CD4-positive, alpha-beta T cell treated with Interleukin-15 for 1 hour (primary cell): ENCODE data around the gene RNF113B.

Source experiments
- DNase-seq: peaks from one replicate; pipeline ENCODE4 v3.0.0-alpha.2; 2020

The RNF113B gene

GRCh38 chr13:98173431-98174152, 3.5 kb downstream of the RNF113B start:
- DNase-seq = no peak

- DNase-seq = no peak
Measured at GRCh38 chr13:98172590-98173422, 4.3 kb downstream of the RNF113B start.

GRCh38 chr13:98171900-98172589, 5.0 kb downstream of the RNF113B start:
- no peak for DNase-seq

- no peak for DNase-seq
Measured at GRCh38 chr13:98169331-98169730, 7.7 kb downstream of the RNF113B start.

GRCh38 chr13:98162935-98163334, 14.1 kb downstream of the RNF113B start:
- no peak for DNase-seq

- DNase-seq = no peak
Measured at GRCh38 chr13:98158172-98158899, 18.7 kb downstream of the RNF113B start.

- no peak for DNase-seq
Measured at GRCh38 chr13:98157609-98158008, 19.5 kb downstream of the RNF113B start.

GRCh38 chr13:98157188-98157587, 19.9 kb downstream of the RNF113B start:
- no peak for DNase-seq

GRCh38 chr13:98156259-98156658, 20.8 kb downstream of the RNF113B start:
- DNase-seq = no peak

GRCh38 chr13:98155475-98156109, 21.5 kb downstream of the RNF113B start:
- no peak for DNase-seq

GRCh38 chr13:98150832-98151479, 26.1 kb downstream of the RNF113B start:
- no peak for DNase-seq

- DNase-seq = no peak
Measured at GRCh38 chr13:98147521-98147920, 29.5 kb downstream of the RNF113B start.

- no peak for DNase-seq
Measured at GRCh38 chr13:98144801-98145350, 32.2 kb downstream of the RNF113B start.

- no peak for DNase-seq
Measured at GRCh38 chr13:98144027-98144741, 32.9 kb downstream of the RNF113B start.

GRCh38 chr13:98143601-98144026, 33.5 kb downstream of the RNF113B start:
- DNase-seq = no peak

- DNase-seq = no peak
Measured at GRCh38 chr13:98143157-98143553, 33.9 kb downstream of the RNF113B start.

- DNase-seq = no peak
Measured at GRCh38 chr13:98142380-98143156, 34.5 kb downstream of the RNF113B start, which contains the start of gene FARP1. FARP1 (plus strand) TSS chr13:98143094; CDS start chr13:98213243, 70,149 bp downstream.

GRCh38 chr13:98141509-98142379, 35.3 kb downstream of the RNF113B start:
- no peak for DNase-seq

GRCh38 chr13:98141091-98141490, 36.0 kb downstream of the RNF113B start:
- no peak for DNase-seq
